ENCODE measurements around the gene DOCK1. TPM values are rescaled to one million over a fixed set of nuclear protein-coding genes. Genes with fewer than 3 reads are reported as not detected.

Gene DOCK1
- polyA plus RNA-seq, 1 donor from 2014 or later: 2.7 TPM

- Histone ChIP-seq H3K9me2 (ENCODE audit: insufficient read depth, low read length) (no peaks in the 10 kb centered on the region), H3K9ac (ENCODE audit: low read length) (no peak overlapping the region), H2AFZ (ENCODE audit: low read depth, low read length) (no peak overlapping the region), H3K27ac (ENCODE audit: low read length) (no peak overlapping the region), H3K4me2 (ENCODE audit: low read length) (no peak overlapping the region), H3K4me3 (ENCODE audit: low read length) (no peak overlapping the region), H3K27me3 (ENCODE audit: insufficient read depth, low read depth, low read length) (no peaks in the 10 kb centered on the region), H3K9me3 (ENCODE audit: low read length) (no peaks in the 10 kb centered on the region), H3K36me3 (ENCODE audit: insufficient read depth, low read length) (no peaks in the 10 kb centered on the region), H4K20me1 (ENCODE audit: insufficient read depth) (no peaks in the 10 kb centered on the region), H3K79me2 (replicated peaks; ENCODE audit: insufficient read depth, low read length) (no peaks in the 10 kb centered on the region), H3F3A (ENCODE audit: insufficient read depth, low read length, poor library complexity, severe bottlenecking) (no peaks in the 10 kb centered on the region)
- TF ChIP-seq RAD21 (conservative IDR thresholded peaks at IDR 0.05) (no peak), POLR2AphosphoS5 (IDR thresholded peaks at IDR 0.05) (no peak), REST (IDR thresholded peaks at IDR 0.05; ENCODE audit: borderline replicate concordance) (no peak), MXI1 (conservative IDR thresholded peaks at IDR 0.05; ENCODE audit: poor library complexity, severe bottlenecking) (no peak), TAF1 (IDR thresholded peaks at IDR 0.05; ENCODE audit: low read depth) (no peak), EZH2 (IDR thresholded peaks at IDR 0.05; ENCODE audit: borderline replicate concordance, insufficient read depth, low read length, poor library complexity, severe bottlenecking) (no peak), CTCF (IDR thresholded peaks at IDR 0.05; ENCODE audit: poor library complexity, severe bottlenecking) (no peak), EP300 (conservative IDR thresholded peaks at IDR 0.05; ENCODE audit: poor library complexity, severe bottlenecking) (no peak), SMC3 (conservative IDR thresholded peaks at IDR 0.05; ENCODE audit: poor library complexity) (no peak)
Observed at GRCh38 chr10:127027786-127028185, 122.6 kb downstream of the DOCK1 start.

- H4K20me1 ChIP-seq (ENCODE audit: insufficient read depth): no peaks in the 10 kb centered on the region
- TF ChIP-seq REST (IDR thresholded peaks at IDR 0.05; ENCODE audit: borderline replicate concordance) (no peak), TAF1 (IDR thresholded peaks at IDR 0.05; ENCODE audit: low read depth) (no peak), RAD21 (conservative IDR thresholded peaks at IDR 0.05) (no peak), POLR2AphosphoS5 (IDR thresholded peaks at IDR 0.05) (no peak), SMC3 (conservative IDR thresholded peaks at IDR 0.05; ENCODE audit: poor library complexity) (no peak), EZH2 (IDR thresholded peaks at IDR 0.05; ENCODE audit: borderline replicate concordance, insufficient read depth, low read length, poor library complexity, severe bottlenecking) (no peak), MXI1 (conservative IDR thresholded peaks at IDR 0.05; ENCODE audit: poor library complexity, severe bottlenecking) (no peak), CTCF (IDR thresholded peaks at IDR 0.05; ENCODE audit: poor library complexity, severe bottlenecking) (no peak), EP300 (conservative IDR thresholded peaks at IDR 0.05; ENCODE audit: poor library complexity, severe bottlenecking) (no peak)
- no peaks in the 10 kb centered on the region for H3K36me3 ChIP-seq (ENCODE audit: insufficient read depth, low read length)
- H3K9ac ChIP-seq (ENCODE audit: low read length): no peak overlapping the region
- H3K4me2 ChIP-seq (ENCODE audit: low read length): no peak overlapping the region
- no peaks in the 10 kb centered on the region for H3F3A ChIP-seq (ENCODE audit: insufficient read depth, low read length, poor library complexity, severe bottlenecking)
- H3K79me2 ChIP-seq (replicated peaks; ENCODE audit: insufficient read depth, low read length): no peaks in the 10 kb centered on the region
- H2AFZ ChIP-seq (ENCODE audit: low read depth, low read length): no peak overlapping the region
- no peak overlapping the region for H3K27ac ChIP-seq (ENCODE audit: low read length)
- no peaks in the 10 kb centered on the region for H3K27me3 ChIP-seq (ENCODE audit: insufficient read depth, low read depth, low read length)
- no peaks in the 10 kb centered on the region for H3K9me2 ChIP-seq (ENCODE audit: insufficient read depth, low read length)
- H3K4me3 ChIP-seq (ENCODE audit: low read length): no peak overlapping the region
- no peaks in the 10 kb centered on the region for H3K9me3 ChIP-seq (ENCODE audit: low read length)
Observed at GRCh38 chr10:127028556-127028955, 123.3 kb downstream of the DOCK1 start.

Data from neural cell (in vitro differentiated cells).